Transverse colon (tissue), 4 donors: ENCODE results near the gene RMI2.

ENCODE experiments used
- EP300 ChIP-seq: sonication (generic); formaldehyde crosslinking; IDR thresholded peaks from one replicate; pipeline ENCODE4 v1.6.1; 2017; ENCODE audit warnings: antibody characterized with exemption, low read depth
- POLR2A ChIP-seq: fragments of 450-650 bp; IDR thresholded peaks from one replicate; pipeline ENCODE4 v1.6.1; 2016; ENCODE audit warnings: antibody characterized with exemption, mild to moderate bottlenecking, moderate library complexity
- POLR2AphosphoS5 ChIP-seq, 3 donors: sonication (generic); formaldehyde crosslinking; IDR thresholded peaks; one replicate each; pipeline ENCODE4 v1.6.1; 2016; ENCODE audit warnings: antibody characterized with exemption in 3 of 3
- TF ChIP-seq, protein P1 (sequence below), 5 experiments: fragments of 200-600 bp in 3 of 5; fragments of 450-650 bp in 2 of 5; sonication (generic) in 3 of 5; IDR thresholded peaks; 1 replicate in 2 of 5; 2 replicates in 3 of 5; pipeline ENCODE4 v1.5.1; 2016 to 2017; ENCODE audit warnings: antibody characterized with exemption in 5 of 5, inconsistent platforms in 3 of 5, mild to moderate bottlenecking in 2 of 5, moderate library complexity in 1 of 5

DNA sequence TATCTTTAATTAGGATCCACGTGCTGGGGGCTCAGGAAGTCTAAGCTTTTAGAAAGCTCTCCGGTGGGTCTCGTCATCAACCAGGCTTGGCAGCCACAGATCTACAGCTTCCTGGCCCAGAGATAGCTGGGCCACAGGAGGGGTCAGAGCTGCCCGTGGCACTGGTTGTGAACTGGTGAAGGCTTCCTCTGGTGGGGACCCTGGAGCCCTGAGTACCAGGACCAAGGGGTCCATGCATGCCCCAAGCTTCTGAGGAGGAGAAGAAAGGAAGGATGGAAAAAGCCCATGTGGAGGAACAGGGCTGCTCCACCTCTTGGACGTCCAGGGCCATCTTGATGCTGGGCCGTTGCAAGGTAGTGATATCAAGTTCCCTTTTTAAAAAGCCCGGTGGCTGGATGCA is 13.3 kb downstream of the RMI2 start:
- TF ChIP-seq, protein P1, sequence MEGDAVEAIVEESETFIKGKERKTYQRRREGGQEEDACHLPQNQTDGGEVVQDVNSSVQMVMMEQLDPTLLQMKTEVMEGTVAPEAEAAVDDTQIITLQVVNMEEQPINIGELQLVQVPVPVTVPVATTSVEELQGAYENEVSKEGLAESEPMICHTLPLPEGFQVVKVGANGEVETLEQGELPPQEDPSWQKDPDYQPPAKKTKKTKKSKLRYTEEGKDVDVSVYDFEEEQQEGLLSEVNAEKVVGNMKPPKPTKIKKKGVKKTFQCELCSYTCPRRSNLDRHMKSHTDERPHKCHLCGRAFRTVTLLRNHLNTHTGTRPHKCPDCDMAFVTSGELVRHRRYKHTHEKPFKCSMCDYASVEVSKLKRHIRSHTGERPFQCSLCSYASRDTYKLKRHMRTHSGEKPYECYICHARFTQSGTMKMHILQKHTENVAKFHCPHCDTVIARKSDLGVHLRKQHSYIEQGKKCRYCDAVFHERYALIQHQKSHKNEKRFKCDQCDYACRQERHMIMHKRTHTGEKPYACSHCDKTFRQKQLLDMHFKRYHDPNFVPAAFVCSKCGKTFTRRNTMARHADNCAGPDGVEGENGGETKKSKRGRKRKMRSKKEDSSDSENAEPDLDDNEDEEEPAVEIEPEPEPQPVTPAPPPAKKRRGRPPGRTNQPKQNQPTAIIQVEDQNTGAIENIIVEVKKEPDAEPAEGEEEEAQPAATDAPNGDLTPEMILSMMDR (IDR thresholded peaks at IDR 0.05), result no peak
- TF ChIP-seq POLR2A (no peak), POLR2AphosphoS5 (IDR thresholded peaks at IDR 0.05) (no peak), EP300 (no peak)
